ENCODE measurements around the gene CPA5. TPM values are rescaled to one million over a fixed set of nuclear protein-coding genes. Genes with fewer than 3 reads are reported as not detected.

Gene CPA5
- total RNA-seq, 1 donor from 2014 or later: 0.72 TPM

DNA sequence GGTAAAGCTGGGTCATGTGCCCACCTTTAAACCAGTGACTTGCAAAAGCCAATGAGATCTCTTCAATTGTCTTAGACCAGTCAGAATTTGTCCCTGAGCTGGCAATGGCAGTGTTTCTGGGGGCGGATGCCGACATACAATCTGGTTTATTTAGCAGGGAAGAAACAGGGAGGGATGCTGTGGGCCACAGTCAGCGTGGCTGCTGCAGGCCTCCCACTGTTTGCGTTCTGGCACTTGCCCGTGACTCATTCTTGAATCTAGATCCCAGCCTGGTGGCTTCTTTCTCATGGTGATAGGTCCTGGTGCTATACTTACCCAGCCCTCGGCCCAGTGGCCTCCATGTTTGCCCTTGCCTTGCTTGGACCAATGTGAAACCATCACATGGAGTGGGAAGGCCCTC, 32.6 kb downstream of the CPA5 start:
- DNase-seq (ENCODE audit: low spot score): no peak

- no peak for DNase-seq (ENCODE audit: low spot score)
Observed at GRCh38 chr7:130379019-130379418, 34.4 kb downstream of the CPA5 start.

DNA sequence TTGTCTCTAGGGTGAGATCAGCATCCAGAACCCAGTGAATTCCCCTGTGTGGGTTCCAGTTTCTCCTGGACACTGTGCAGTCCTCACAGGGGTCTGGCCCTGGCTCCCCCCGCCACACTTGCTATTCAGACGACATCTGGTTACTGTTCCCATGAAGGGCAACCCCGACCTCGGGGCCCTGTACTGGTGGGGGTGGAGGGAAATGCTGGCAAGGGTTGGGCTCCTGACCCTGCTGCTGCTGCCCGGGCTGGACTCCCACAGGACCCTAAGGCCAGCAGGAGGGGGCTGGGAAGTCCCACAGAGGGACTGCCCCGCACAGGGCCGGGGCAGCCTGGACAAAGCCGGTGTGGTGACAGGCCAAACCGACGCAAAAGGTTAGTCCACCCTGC, 34.9 kb downstream of the CPA5 start:
- peak; percentile 54 for DNase-seq (ENCODE audit: low spot score)

DNA sequence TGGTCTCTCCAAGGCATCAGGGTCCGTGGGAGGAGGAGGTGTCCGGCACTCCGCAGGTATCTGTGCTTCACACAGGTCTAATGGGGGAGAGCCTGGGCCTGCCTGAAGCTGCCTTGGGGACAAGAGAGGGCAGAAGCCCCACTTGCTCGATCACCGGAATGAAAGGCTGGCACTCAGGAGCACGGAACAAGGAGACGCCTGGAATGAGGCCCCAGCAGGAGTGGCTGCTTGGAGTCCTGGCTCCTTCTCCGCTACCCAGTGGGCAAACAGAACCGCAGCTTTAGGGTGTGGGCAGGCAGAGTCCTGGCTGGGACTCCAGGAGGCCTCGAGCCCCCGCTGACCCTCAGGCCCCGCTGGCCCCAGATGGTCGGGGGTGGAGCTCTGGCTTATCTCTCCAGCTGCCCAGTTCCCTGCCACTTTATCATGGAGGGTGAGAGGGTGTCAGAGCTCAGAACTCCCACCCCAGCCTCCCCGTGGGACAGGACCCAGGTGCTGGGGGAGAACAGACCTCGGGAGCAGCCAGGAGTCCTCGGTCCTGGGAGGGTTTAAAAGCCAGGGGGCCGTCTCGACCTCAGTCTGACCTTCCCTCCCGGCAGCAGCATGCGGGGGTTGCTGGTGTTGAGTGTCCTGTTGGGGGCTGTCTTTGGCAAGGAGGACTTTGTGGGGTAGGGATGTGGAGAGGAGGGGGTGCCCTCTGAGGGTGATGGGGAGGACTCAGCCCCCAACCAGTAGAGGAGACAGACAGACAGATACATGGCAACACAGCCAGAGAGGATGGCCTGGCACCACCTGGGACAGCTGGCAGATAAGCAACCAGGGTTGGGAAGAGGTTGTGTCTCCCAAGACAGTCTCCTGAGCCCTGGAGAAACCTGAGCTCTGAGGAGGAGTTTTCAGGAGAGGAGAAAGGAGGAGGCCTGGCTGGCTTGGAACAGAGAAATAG, 35.6 kb downstream of the CPA5 start, which contains the start of gene CPA1:
TSS of gene CPA1 (plus strand) at position 574 of the 940 bp plus-strand sequence. CDS start at position 601, 27 bp downstream.
- peak; percentile 83 for DNase-seq (ENCODE audit: low spot score)

- DNase-seq (ENCODE audit: low spot score): no peak
Observed at GRCh38 chr7:130380861-130381455, 36.3 kb downstream of the CPA5 start.

- DNase-seq (ENCODE audit: low spot score): no peak
Observed at GRCh38 chr7:130381468-130382312, 37.1 kb downstream of the CPA5 start.

GRCh38 chr7:130383187-130383980, 38.8 kb downstream of the CPA5 start:
- no peak for DNase-seq (ENCODE audit: low spot score)

DNA sequence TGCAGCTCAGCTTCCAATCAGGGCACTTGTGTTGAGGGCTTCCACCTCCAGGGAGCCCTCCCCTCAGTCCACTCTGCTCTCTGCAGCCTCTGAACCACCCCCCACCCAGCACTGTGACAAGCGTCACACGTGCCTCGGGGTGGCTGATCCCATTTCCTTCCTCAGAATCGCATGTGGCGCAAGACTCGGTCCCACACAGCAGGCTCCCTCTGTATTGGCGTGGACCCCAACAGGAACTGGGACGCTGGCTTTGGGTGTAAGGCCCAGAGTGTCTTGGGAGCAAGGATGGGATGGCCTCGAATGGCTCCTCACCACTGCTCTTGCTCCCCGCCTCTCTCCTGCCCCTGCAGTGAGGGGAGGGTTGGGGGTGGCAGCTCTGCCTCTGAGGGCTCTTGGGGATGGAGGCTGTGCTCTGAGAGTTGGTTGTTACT, 39.8 kb downstream of the CPA5 start:
- DNase-seq (ENCODE audit: low spot score): no peak

DNA sequence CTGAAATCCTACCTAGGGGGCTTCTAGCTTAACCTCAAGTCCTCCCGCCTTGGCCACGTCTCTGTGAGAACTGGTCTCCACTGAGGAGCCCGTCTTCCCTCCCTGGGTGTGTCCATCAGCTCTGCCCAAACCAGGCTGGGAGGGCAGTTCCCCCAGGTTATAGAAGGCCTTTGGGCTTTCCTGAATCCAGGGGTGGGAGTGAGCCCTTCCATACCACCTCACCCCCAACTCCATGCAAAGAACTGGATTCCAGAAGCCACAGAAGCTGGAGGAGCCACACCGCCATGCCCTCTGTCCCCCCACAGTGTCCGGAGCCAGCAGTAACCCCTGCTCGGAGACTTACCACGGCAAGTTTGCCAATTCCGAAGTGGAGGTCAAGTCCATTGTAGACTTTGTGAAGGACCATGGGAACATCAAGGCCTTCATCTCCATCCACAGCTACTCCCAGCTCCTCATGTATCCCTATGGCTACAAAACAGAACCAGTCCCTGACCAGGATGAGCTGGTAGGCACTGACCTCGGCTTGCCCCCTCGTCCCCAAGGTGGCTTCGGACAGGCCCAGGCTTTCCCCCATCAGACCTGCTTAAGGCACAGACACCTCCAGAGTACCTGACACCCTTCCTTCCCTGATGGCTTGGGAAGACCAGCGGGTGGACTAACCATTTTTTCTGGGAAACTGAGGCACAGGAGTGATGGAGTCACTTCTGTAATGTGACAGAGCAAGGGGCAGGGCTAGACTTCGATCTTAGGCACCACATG, 40.4 kb downstream of the CPA5 start:
- DNase-seq (ENCODE audit: low spot score): no peak

DNA sequence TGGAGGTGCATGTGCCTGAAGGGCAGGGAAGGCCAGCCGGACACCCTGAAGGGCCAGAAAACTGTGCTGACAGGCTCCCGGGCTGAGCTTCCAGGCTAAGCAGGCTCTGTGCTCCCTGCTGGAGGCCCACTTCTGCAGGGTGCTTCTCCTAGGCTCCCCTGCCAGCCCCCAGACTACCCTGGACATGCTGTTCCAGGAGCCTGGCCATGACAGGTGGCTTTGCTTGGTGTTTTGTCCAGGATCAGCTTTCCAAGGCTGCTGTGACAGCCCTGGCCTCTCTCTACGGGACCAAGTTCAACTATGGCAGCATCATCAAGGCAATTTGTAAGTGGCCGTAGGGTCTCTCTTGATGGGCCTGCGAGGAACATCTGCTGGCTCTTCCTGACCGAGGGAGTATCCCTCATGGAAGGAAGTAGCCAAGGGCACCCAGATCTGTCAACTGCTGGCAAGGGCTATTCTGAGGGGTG, 41.0 kb downstream of the CPA5 start:
- no peak for DNase-seq (ENCODE audit: low spot score)

DNA sequence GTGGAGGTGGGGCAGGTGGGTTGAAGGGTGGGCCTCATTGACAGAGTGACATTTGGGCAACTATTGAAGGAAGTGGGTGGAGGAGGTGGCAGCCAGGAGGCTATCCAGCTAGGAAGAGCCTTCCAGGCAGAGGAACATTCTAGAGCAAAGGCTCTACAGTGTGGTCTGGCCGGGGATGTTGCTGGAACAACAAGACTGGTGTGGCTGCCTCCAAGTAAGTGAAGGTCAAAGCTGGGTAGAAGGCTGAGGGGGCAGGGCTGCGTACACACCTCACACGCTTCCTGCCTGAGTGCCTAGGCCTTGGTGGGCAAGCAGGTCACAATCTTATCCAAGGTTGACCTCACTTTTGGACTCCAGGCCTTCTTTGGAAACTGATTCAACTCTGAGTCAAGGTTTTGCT, 42.3 kb downstream of the CPA5 start:
- no peak for DNase-seq (ENCODE audit: low spot score)

DNA sequence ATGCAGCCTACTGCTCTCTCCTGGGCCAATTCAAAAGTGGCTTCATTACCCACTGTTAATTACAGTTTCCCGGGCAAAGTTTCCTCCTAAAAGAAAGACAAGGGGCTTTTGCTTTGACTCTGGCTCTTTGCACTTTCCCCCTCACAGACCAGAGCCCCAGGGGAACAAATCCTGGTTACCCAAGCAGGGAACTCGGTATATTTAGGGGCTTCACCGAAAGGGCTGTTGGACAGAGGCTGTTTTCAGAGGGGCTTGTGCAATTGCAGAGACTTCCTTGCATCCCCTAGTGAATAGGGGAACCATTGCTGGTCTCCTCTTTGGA, 42.7 kb downstream of the CPA5 start:
- DNase-seq (ENCODE audit: low spot score): no peak

DNA sequence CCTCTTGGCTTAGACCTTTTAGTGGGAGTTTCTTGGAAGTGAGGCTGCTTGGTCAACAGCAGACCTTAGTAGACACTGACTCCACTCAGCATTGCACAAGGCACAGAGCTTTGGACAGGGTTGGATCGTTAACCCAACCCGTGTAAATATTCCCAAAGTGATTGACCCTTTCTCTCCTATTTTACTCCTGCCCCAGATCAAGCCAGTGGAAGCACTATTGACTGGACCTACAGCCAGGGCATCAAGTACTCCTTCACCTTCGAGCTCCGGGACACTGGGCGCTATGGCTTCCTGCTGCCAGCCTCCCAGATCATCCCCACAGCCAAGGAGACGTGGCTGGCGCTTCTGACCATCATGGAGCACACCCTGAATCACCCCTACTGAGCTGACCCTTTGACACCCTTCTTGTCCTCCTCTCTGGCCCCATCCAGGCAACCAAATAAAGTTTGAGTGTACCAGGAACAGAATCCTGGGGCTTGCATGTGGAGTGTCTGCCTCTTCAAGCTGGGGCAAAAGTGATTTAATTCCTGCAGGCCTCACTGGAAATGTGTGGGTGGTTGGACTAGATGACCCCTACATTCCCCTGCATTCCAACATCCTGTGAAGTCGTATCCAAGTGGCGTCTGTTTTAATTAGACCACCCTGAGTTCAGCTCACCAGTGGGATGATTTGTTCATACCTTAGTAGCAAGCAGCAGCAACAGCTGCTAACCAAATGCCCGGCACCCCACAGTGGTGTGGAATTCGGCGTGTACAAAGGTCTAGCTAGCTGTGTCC, 43.2 kb downstream of the CPA5 start:
- DNase-seq (ENCODE audit: low spot score): no peak

GRCh38 chr7:130388671-130389070, 44.1 kb downstream of the CPA5 start:
- DNase-seq (ENCODE audit: low spot score): no peak

DNA sequence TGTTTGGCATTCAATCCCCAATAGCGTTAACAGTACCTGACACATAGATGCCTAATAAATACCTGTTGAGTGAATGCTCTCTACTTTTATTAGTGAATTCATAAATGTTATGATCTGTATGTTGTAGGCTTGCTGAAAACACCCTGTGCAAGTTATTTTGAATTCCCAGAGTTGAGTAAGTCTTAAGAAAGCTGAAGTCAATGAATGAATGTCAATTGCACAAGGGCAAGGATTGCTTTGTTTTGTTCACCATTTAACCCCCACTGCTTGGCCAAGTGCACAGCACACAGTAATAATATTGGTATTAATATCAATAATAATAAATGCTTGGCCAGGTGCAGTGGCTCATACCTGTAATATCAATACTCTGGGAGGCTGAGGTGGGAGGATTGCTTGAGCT, 45.9 kb downstream of the CPA5 start:
- no peak for DNase-seq (ENCODE audit: low spot score)

DNA sequence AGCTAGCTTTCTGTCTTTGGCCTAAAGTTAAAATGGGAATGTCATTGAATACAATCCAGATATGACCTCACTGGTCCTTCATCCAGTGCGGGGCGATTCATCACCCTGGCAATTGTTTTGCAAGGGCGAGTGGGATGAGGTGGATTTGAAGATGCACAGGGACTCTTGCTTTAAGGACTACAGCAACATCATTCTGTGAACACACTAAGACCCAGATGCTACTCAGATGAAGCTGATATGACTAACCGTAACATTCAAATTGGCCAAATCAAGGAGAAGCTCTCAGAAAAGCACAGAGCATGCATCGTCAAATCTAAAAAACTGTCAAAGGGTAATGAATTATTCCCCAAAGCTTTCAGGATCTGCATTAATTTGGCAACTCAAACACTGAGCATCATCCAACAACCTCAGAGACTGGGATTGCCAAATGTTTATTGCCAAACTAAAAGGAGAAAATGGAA, 48.5 kb downstream of the CPA5 start:
- DNase-seq (ENCODE audit: low spot score): peak; percentile 56

GRCh38 chr7:130393841-130394411, 49.3 kb downstream of the CPA5 start:
- no peak for DNase-seq (ENCODE audit: low spot score)

DNA sequence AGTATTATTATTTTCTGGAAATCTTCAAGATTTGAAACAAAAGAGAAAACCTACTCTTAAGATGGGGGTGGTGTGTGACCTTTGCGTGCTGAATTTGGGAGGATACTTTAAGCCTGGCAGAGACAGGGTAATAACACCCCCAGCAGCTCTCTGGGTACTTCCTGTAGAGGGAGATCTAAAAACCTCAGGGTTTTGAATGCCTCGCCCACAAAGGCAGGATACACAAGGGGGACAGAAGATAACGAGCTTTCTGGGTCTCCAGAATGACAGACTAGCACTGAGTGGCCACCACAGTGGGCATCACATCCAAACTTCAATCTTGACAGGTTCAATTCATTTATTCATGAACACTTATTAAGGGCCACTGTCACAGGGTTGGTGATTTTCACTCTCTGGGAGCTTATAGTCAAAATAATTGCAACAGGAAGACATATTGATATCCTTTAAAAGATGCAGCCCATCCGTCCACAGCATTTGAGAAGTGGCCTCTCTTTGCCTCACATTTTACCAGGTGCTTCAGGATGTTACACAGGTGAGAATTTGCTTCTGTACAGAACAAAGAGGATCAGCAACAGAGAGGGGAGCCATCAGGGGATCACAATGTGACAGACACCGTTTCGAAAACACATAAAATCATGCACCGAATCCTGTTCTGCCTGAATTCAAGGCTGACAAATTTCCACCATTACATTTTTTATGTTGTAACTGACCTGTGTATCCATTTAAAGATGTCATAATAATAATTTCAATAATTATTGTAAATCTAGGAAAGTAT, 50.0 kb downstream of the CPA5 start:
- DNase-seq (ENCODE audit: low spot score): no peak

Data from umbilical cord (tissue), 2 donors.